ENCODE measurements around the gene TSC22D4. TPM values are rescaled to one million over a fixed set of nuclear protein-coding genes. Genes with fewer than 3 reads are reported as not detected.

TSC22D4 gene
- total RNA-seq, 3 donors from 2014 or later (not counting 1 experiment from before 2014, with no cell fraction given): 140 to 173 (median 168) TPM

DNA sequence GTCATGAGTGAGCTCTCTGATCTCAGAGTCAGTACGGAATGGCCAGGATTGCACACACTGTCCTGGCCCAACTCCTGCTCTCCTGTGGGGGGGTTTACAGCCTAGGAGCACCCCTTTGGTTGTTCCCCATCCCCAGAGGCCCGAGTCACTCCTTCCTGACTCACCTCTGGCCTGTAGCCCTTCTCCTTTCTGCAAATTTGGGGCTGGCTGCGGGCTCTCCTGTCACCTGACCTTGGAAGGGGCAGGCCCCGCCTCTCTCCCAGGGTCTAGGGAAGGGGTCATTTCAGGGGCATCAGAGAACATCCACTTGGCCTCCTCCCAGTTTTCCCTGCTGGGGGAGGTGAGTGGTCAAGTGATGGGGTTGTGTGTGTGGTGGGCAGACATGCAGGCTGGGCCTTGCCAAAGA is 6.5 kb upstream of the TSC22D4 start:
- Mint-ChIP-seq H3K9me3 (no peaks in the 10 kb centered on the region), H3K36me3 (no peaks in the 10 kb centered on the region), H3K4me1 (peaks cover 5 to 10% of the 10 kb centered on the region in 2 donors), H3K27me3 (ENCODE audit: low read depth in 2 of 2) (peaks cover 0 to 3% of the 10 kb centered on the region in 2 donors), H3K27ac (no peak overlapping the region), H3K4me3 (no peak overlapping the region)
- Histone ChIP-seq H3K27me3 (ENCODE audit: control insufficient read depth, insufficient read depth, low read length) (no peaks in the 10 kb centered on the region), H3K9me3 (ENCODE audit: control insufficient read depth, insufficient read depth, low read length) (no peaks in the 10 kb centered on the region), H3K27ac (ENCODE audit: low read length) (no peak overlapping the region), H3K4me3 (ENCODE audit: low read length) (no peak overlapping the region), H3K4me1 (ENCODE audit: control insufficient read depth, insufficient read depth, low read length) (peaks cover 18% of the 10 kb centered on the region), H3K36me3 (ENCODE audit: control insufficient read depth, insufficient read depth, low read length) (no peaks in the 10 kb centered on the region)
- DNase-seq (peak in 1 of 2 donors; percentile 10), ATAC-seq (no peak)
- 80% methylated on average over 4 of the region's 4 CpGs for WGBS (ENCODE audit: insufficient coverage)
- intact Hi-C loops (cut with micrococcal nuclease): no loop called here
- TF ChIP-seq, protein P1, sequence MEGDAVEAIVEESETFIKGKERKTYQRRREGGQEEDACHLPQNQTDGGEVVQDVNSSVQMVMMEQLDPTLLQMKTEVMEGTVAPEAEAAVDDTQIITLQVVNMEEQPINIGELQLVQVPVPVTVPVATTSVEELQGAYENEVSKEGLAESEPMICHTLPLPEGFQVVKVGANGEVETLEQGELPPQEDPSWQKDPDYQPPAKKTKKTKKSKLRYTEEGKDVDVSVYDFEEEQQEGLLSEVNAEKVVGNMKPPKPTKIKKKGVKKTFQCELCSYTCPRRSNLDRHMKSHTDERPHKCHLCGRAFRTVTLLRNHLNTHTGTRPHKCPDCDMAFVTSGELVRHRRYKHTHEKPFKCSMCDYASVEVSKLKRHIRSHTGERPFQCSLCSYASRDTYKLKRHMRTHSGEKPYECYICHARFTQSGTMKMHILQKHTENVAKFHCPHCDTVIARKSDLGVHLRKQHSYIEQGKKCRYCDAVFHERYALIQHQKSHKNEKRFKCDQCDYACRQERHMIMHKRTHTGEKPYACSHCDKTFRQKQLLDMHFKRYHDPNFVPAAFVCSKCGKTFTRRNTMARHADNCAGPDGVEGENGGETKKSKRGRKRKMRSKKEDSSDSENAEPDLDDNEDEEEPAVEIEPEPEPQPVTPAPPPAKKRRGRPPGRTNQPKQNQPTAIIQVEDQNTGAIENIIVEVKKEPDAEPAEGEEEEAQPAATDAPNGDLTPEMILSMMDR (IDR thresholded peaks at IDR 0.05): no peak

DNA sequence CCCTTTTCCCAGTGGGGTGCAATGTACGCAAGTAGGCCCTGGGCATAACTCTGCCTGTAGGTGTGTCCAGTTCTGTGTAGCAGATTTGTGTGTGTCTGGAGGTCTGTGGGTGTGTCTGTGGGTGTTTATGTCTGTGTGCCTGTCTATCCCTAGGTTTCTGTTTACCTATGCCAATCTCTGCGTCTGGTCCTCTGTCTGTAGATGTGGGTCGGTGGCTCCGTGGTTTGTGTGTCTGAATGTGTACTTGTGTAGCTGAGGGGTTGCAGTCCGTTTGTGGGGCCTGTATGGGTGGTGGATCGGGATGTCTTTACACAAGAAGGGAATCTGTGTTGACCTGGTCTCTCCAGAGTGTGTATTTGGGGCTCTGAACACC is 5.6 kb upstream of the TSC22D4 start:
- 91% methylated on average over 6 of the region's 6 CpGs for WGBS (ENCODE audit: insufficient coverage)
- TF ChIP-seq, protein P1 (IDR thresholded peaks at IDR 0.05): no peak
- H3K27me3 Mint-ChIP-seq (ENCODE audit: low read depth in 2 of 2): no peaks in the 10 kb centered on the region
- peaks cover 5 to 11% of the 10 kb centered on the region in 2 donors for H3K4me1 Mint-ChIP-seq
- H3K9me3 Mint-ChIP-seq: no peaks in the 10 kb centered on the region
- H3K4me1 ChIP-seq (ENCODE audit: control insufficient read depth, insufficient read depth, low read length): peaks cover 19% of the 10 kb centered on the region
- no peaks in the 10 kb centered on the region for H3K36me3 Mint-ChIP-seq
- H3K27ac Mint-ChIP-seq: no peak overlapping the region
- H3K36me3 ChIP-seq (ENCODE audit: control insufficient read depth, insufficient read depth, low read length): no peaks in the 10 kb centered on the region
- no peaks in the 10 kb centered on the region for H3K9me3 ChIP-seq (ENCODE audit: control insufficient read depth, insufficient read depth, low read length)
- no peaks in the 10 kb centered on the region for H3K27me3 ChIP-seq (ENCODE audit: control insufficient read depth, insufficient read depth, low read length)
- H3K27ac ChIP-seq (ENCODE audit: low read length): no peak overlapping the region
- H3K4me3 Mint-ChIP-seq: peak overlapping the region; percentile 58
- intact Hi-C loops (cut with micrococcal nuclease): no loop called here
- ATAC-seq (no peak), DNase-seq (peak in 1 of 2 donors; percentile 45)
- no peak overlapping the region for H3K4me3 ChIP-seq (ENCODE audit: low read length)

DNA sequence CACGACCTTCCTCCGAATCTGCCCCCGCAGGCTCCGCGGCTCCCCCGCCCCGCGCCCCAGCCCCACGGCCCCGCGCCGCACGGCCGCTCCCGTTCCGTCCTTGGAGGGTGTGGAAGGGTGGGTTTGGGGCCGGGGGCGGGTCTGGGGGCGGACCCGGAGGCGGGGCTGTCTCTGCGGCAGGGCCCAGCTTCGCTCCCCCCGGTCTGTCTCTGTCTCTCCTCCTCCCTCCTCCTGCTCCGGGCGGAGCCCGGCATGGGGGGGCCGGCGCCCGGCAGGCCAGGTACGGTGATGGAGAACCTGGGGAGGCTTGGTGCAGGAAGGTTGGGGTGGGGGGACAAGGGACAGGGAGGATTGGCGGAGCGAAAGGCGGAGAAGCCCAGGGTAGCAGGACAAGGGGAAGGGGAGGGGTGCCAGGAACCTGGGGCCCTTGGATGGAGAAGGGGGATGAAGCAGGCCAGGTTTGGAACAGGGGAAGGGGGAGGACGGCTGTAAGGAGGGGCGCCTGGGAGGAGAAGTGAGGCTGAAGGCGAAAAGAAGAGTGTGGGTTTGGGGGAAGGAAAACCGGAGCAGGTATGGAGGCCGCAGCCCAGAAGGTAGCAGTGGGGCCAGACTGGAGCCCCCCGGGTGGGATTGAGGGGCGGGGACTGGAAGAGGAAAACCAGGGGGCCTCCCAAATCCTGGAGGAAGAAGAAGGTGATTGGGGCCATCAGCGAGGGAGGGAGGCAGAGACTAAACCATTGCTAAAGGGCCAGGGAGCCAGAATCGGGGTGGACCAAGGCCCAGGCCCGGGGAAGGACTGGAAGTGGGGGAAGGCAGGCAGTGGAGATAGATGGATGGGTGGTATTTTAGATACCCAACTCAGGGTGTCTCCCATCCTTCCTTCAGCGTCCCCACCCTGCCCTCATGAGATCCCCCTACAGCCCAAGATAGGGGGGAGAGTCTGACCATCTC is 5.0 kb upstream of the TSC22D4 start, which contains the start of gene NYAP1:
TSS of gene NYAP1 (plus strand) at position 206 of the 951 bp plus-strand sequence. CDS start 1,385 bp downstream, outside the sequence.
- peak within 1 kb of the TSS in 1 of 2 donors; percentile 48 for H3K27ac Mint-ChIP-seq
- intact Hi-C loops (cut with micrococcal nuclease): no loop called here
- Histone ChIP-seq H3K27ac (ENCODE audit: low read length) (no peak within 1 kb of the TSS), H3K27me3 (ENCODE audit: control insufficient read depth, insufficient read depth, low read length) (no peaks in the 10 kb centered on the region), H3K36me3 (ENCODE audit: control insufficient read depth, insufficient read depth, low read length) (no peaks in the 10 kb centered on the region), H3K4me3 (ENCODE audit: low read length) (peak within 1 kb of the TSS; percentile 29), H3K9me3 (ENCODE audit: control insufficient read depth, insufficient read depth, low read length) (no peaks in the 10 kb centered on the region), H3K4me1 (ENCODE audit: control insufficient read depth, insufficient read depth, low read length) (peaks cover 25% of the 10 kb centered on the region)
- H3K9me3 Mint-ChIP-seq: no peaks in the 10 kb centered on the region
- H3K36me3 Mint-ChIP-seq: no peaks in the 10 kb centered on the region
- H3K27me3 Mint-ChIP-seq (ENCODE audit: low read depth in 2 of 2): peaks cover 0 to 1% of the 10 kb centered on the region in 2 donors
- peak; percentile 11 to 45 (median 34) for ATAC-seq
- peaks cover 5 to 14% of the 10 kb centered on the region in 2 donors for H3K4me1 Mint-ChIP-seq
- 27% methylated on average over 43 of the region's 45 CpGs for WGBS (ENCODE audit: insufficient coverage)
- DNase-seq: peak in 1 of 2 donors; percentile 77
- TF ChIP-seq, protein P1 (IDR thresholded peaks at IDR 0.05): no peak
- peak within 1 kb of the TSS; percentile 86 for H3K4me3 Mint-ChIP-seq

All from natural killer cell (primary cell).